HG03457 (cell line): ENCODE data around the gene CDK1.

Experiments used
- ATAC-seq: cut with Tn5 transposase; IDR thresholded peaks from one replicate; pipeline ENCODE4 v1.9.1; 2021; ENCODE audit warnings: moderate number of reproducible peaks; ENCODE audit not compliant: unreplicated experiment

Gene CDK1

DNA sequence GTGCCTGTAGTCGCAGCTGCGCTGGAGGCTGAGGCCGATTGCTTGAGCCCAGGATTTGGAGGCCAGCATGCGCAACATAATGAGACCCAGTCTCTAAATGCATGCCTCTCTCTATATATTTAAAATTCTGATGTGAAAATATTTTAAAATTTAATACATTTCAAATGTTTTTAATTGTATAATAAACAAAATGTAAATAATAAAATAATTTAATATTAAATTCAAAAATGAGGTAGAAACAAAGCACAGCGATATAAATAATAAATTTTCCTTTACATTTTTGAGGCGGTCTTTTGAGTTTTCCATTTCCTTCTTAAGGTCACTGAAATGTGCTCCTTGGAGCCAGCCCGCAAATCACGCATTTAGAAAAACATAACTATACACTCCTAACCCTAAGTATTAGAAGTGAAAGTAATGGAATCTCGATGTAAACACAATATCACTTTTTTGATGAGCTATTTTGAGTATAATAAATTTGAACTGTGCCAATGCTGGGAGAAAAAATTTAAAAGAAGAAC, 523 bp upstream of the CDK1 start:
- no peak for ATAC-seq

- ATAC-seq, result peak; percentile 9
These were observed 906 bp downstream of the CDK1 start for GRCh38 chr10:60778971-60779796.

DNA sequence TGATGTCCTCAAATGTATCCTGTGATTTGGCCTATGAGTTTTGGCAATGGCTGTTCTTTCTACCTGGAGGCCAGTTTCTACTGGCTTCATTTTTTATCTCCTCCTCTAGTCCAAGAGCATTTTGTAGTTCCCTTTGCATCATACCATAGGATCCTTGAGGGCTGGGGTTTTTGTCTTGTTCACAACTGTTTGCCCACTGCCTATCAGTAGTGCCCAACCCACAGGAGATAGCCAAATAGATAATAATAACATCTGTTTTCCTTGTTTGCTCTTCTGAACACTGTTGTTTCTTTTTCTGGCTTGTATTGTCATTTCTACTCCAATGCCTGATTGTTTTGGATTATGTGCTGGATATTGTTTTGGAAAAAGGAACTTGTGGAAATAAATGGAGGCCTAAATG, 3.4 kb downstream of the CDK1 start:
- ATAC-seq, result no peak

- no peak for ATAC-seq
These were observed 6.4 kb downstream of the CDK1 start for GRCh38 chr10:60784641-60785040.

GRCh38 chr10:60788544-60788943, 10.3 kb downstream of the CDK1 start:
- ATAC-seq, result no peak

GRCh38 chr10:60789340-60789739, 11.1 kb downstream of the CDK1 start:
- ATAC-seq, result no peak

DNA sequence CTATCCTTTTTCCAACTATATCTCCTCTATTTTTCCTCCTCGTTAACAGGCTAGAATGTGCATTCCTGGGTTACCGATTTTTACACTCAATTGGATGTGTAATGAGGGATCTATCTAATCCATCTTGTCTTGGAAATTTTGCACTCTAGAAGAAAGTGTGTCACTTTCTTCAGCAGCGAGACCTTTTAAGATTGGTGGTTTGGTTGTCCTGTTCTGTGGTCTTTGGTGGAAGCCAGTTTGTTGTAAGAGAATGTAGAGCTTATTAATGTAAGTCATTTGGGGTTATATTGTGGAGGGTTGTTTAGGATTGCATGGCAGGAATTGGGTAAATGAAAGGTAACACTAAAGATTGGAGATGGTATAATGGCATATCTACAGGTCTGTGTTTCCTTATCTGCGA, 16.7 kb downstream of the CDK1 start:
- ATAC-seq, result no peak

GRCh38 chr10:60795465-60796202, 17.4 kb downstream of the CDK1 start:
- ATAC-seq, result no peak

GRCh38 chr10:60796481-60796880, 18.2 kb downstream of the CDK1 start:
- ATAC-seq, result no peak

- ATAC-seq, result no peak
These were observed 18.9 kb downstream of the CDK1 start for GRCh38 chr10:60797200-60797599.

DNA sequence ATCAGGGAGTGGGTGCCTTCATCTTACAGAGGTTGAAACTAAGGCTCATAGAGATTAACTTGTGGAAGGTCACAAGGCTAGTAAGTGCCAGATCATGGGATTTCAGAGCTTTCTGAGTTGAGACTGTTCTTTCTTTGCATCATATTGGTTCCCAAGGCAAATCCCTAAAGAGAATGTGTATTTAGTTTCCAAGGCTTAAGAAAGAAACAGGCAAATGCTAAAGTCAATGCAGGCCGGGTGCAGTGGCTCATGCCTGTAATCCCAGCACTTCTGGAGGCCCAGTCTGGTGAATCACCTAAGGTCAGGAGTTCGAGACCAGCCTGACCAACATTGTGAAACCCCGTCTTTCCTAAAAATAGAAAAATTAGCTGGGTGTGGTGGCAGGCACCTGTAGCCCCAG, 19.8 kb downstream of the CDK1 start:
- ATAC-seq, result no peak

GRCh38 chr10:60798870-60799269, 20.6 kb downstream of the CDK1 start:
- no peak for ATAC-seq

DNA sequence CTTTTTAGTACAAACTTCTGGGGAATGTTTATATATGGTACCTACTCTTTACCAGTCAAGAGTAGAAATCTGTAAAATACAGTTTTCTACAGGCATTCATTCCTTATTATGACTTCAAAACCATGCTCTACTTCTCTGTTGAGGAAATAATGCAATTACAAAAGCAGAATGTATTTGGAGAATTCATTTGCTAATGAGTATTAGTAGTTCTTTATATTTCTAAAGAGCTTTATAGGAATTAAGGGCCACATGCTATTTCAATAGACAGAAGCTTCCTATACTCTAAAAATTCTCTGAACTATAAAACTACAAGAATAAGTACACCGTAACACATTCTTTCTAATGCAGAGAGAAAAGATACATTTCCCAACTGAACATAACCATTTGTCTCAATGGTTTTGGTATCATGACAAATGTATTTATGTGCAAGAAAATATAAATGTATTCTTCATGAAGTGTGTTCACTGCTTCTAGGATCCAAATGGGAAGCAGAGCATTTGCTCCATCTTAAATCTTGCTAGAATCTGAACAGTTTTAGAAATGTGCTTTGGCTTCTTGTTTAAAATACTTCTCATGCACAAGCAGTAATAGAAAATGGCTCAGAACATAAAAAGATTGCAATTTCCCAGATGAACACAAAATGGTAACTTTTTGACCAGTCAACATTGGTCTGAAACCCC, 21.8 kb downstream of the CDK1 start:
- ATAC-seq, result no peak

- ATAC-seq, result no peak
These were observed 22.6 kb downstream of the CDK1 start for GRCh38 chr10:60800918-60801317.

DNA sequence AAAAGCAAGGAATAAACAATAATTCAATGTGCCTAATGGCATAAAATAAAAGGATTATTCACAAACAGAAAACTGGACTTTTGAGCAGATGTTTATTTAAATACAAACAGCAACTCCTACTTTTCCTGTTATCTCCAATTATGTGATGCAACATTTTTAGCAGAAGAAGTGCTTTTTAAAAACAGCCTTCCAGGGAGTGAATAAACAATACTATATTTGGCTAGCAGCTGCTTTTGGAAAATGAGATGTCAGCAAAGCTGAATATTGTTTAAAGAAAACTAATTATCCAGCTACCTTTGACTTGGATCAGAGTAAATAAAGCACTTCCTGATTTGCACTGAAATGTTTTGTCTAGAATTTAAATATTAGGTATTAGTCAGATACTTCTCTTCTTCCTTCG, 23.2 kb downstream of the CDK1 start:
- ATAC-seq, result no peak

DNA sequence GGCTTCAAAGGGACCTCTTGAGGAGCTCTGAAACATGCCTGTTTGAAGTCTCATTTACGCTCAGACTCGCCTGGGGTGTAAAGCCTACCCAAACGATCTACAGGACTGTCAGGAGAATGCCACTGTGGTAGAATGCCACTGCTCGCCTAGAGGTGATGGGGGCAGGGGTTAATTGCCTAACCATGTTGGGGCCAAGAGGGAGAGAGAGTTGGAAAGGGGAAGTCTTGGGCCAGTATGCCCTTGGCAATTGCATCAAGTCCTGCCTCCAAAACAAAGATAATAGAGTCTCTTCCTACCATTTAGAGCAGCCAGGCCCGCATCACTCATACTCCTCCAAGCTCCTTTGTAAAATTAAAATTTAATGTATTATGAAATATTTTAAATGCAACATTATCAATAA, 25.2 kb downstream of the CDK1 start:
- no peak for ATAC-seq

DNA sequence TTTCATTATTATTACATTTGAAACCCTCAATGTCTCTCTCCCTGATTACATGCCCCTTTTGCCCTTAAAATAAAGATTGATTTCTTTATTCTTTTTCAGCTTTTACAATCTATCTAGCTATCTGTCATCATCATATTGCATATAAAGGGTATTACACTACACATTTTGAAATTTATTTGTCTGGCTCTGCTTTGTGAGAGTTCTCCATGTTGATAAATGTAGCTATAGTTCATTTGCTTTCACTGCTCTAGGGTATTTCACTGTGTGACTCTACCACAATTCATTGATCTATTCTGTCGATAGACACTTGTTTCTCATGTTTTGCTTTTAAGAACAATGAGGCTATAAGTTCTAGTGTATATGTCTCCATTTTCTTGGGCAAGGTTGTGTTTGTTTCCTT, 25.6 kb downstream of the CDK1 start:
- ATAC-seq, result no peak

- ATAC-seq, result no peak
These were observed 28.6 kb downstream of the CDK1 start for GRCh38 chr10:60806921-60807320.

GRCh38 chr10:60807499-60807898, 29.2 kb downstream of the CDK1 start:
- no peak for ATAC-seq

DNA sequence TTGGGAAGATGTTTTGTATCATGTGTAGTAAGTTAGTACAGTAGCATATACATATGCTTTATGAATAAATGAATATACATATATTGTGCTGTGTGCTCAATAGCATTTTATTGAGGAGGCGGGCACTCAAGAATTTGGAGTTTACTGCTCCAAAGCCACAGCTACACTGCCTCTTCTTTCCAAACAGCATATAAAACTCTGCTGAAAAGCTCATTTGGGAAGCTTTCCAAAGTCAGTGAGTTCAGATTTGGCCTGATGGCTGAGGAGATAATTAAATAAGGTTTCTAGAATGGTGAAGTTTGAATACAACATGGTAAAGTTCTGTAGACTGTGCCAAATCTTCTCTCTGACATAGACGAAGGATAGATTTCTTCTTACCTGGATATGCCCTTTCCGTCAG, 29.8 kb downstream of the CDK1 start:
- no peak for ATAC-seq

GRCh38 chr10:60809157-60809556, 30.9 kb downstream of the CDK1 start:
- ATAC-seq, result no peak
